Sigmoid colon (tissue), 7 donors: ENCODE measurements around the gene TLE6. TPM values are rescaled to one million over a fixed set of nuclear protein-coding genes. Genes with fewer than 3 reads are reported as not detected.
A peak's percentile ranks its signal among the peaks of the same experiment; 100 is the strongest.

Experiments used
- DNase-seq: peaks from one replicate; pipeline ENCODE4 v3.0.0-alpha.2; 2019
- H3K27ac ChIP-seq, 4 donors: fragments of 200-600 bp; sonication (generic); one replicate each; pipeline ENCODE4 v1.5.1; 2016 to 2019; ENCODE audit warnings: mild to moderate bottlenecking in 1 of 4
- H3K27me3 ChIP-seq, 3 donors: fragments of 200-600 bp; sonication (generic); one replicate each; pipeline ENCODE4 v1.5.1; 2019; ENCODE audit warnings: mild to moderate bottlenecking in 1 of 3
- H3K36me3 ChIP-seq, 4 donors: fragments of 200-600 bp; sonication (generic); one replicate each; pipeline ENCODE4 v1.5.1; 2016 to 2019
- H3K4me1 ChIP-seq, 4 donors: fragments of 200-600 bp; sonication (generic); one replicate each; pipeline ENCODE4 v1.5.1; 2017 to 2019
- H3K4me3 ChIP-seq, 4 donors: fragments of 200-600 bp; sonication (generic); one replicate each; pipeline ENCODE4 v1.5.1; 2017 to 2019; ENCODE audit warnings: mild to moderate bottlenecking in 2 of 4, moderate library complexity in 1 of 4
- H3K9me3 ChIP-seq, 4 donors: fragments of 200-600 bp in 3 of 4; sonication (generic) in 3 of 4; one replicate each; pipeline versions ENCODE4 v1.5.1 to v1.6.1; 2013 to 2019
- EP300 ChIP-seq, 4 donors: sonication (generic); formaldehyde crosslinking; IDR thresholded peaks; one replicate each; pipeline ENCODE4 v1.6.1; 2017; ENCODE audit warnings: antibody characterized with exemption in 4 of 4
- POLR2A ChIP-seq, 2 donors: fragments of 450-650 bp; IDR thresholded peaks; one replicate each; pipeline ENCODE4 v1.6.1; 2016; ENCODE audit warnings: antibody characterized with exemption in 2 of 2, mild to moderate bottlenecking in 2 of 2, moderate library complexity in 2 of 2
- POLR2AphosphoS5 ChIP-seq, 4 donors: sonication (generic); formaldehyde crosslinking; IDR thresholded peaks; one replicate each; pipeline ENCODE4 v1.6.1; 2017; ENCODE audit warnings: antibody characterized with exemption in 4 of 4
- WGBS, 2 donors: extraction: QIAGEN DNeasy Blood & Tissue Kit; methylation state at CpG; one replicate each; pipeline ENCODE4 v1.1.7; 2013; 5-methylcytosine and 5-hydroxymethylcytosine counted together
- intact Hi-C: fragments of 100-400 bp; cut with DNase I; formaldehyde crosslinking; loops from one replicate; pipeline ENCODE4 v1.15.1; 2023
- polyA plus RNA-seq, 3 donors: library from polyadenylated mRNA; stranded (reverse); fragments of 200-250 nt; gene quantifications; one replicate each; pipeline ENCODE4 v1.2.3, GENCODE V29; 2013
- total RNA-seq, 4 donors: library from RNA; depleted of rRNA; stranded (reverse); fragments of >200 nt; gene quantifications; one replicate each; pipeline ENCODE4 v1.1.0, GENCODE V29; 2016
- TF ChIP-seq, protein P1 (sequence below), 4 experiments: fragments of 450-650 bp in 3 of 4; fragments of 200-600 bp in 1 of 4; IDR thresholded peaks; one replicate each; pipeline ENCODE4 v1.5.1; 2016 to 2019; ENCODE audit warnings: antibody characterized with exemption in 4 of 4, mild to moderate bottlenecking in 3 of 4, moderate library complexity in 2 of 4
- donor health status: healthy with polysubstance abuse.
- donor health status: Bipolar disorder and iron deficiency.
- donor health status: healthy.

TLE6 gene
- total and polyA plus RNA-seq, 7 donors, result 0.71 to 7.2 (median 1.4) TPM; not detected in 1

DNA sequence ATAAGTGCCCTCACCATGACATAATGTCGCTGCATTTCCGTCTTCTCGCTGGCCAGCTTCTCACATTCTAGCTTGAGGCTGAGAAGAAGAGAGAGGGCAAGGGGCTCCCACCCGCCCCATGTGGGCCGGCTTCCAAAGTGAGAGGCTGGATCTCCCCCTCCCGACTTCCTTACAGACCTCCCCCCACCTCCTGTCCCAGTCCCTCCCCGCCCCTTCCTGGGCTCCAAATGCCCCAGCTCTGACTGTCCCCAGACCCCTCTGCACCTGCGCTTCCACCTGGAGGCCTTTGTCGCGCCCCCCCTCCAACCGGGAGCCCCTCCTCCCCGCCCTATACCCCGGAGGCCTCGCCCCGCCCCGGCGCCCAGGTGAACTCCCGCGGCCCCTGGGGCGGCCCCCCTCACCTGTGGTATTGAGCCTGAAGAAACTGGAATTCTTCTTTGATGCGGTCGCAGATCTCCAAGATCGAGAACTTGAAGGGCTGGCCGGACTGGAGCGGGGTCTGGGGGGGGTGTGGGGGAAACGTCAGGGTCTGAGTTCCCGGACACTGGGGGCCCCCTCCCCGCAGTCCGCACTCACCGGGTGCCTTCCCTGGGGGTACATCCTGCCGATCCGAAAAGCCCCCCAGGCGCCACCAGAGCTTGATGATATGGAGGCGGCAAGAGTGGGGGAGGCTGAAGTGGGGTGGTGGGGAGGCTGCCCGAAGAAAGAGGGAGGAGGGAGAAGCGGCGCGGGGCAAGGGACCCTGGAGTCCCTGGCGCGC, 51.1 kb downstream of the TLE6 start:
- WGBS, 2 donors, result 1 to 3% methylated on average over 40 of the region's 40 CpGs
- intact Hi-C loops, result no loop called here

DNA sequence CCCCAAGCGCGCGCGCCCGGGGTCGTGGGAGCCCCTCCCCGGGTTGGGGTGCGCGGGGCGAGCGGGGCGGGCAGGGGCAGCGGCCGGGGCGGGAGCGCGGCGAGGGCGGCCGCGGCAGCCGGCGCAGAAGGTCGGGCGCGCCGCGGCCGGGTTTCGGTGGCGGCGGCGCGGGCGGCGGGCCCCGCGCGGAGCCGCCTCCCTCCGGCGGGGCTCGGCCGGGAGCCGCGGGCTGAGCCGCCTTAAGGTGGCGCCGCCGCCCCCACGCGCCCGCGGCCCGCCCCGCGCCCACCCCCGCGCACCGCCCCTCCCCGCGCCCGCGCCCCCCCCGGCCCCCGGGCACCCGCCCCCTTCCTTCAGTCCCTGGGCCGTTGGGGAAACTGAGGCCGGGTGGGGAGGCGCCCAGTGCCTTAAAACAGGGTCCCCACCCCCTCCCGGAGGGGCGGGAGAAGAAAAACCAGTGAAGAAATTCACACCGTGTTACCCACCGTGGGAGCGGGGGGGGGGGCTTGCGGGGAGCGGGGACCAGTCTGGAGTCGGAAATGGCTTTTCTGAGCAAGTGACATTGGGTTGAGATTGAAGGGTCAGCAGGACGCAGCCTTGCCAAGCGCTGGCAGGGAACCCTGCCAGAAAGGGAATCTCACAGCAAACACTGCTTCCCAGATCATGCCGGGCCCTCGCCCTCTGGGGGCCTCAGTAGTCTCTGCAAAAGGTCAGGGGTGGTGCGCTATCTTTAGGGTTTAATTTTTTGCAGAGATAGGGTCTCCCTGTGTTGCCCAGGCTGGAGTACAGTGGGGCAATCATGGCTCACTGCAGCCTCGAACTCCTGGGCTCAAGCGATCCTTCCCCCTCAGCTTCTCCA, 51.9 kb downstream of the TLE6 start, which contains the start of gene TLE2:
Gene TLE2 (minus strand): TSS at position 216 of the 859 bp plus-strand sequence. CDS start 376 bp downstream, outside the sequence.
- TF ChIP-seq EP300 (IDR thresholded peaks at IDR 0.05) (no peak), POLR2A (IDR thresholded peaks at IDR 0.05) (no peak), POLR2AphosphoS5 (IDR thresholded peaks at IDR 0.05) (no peak)
- TF ChIP-seq, protein P1, sequence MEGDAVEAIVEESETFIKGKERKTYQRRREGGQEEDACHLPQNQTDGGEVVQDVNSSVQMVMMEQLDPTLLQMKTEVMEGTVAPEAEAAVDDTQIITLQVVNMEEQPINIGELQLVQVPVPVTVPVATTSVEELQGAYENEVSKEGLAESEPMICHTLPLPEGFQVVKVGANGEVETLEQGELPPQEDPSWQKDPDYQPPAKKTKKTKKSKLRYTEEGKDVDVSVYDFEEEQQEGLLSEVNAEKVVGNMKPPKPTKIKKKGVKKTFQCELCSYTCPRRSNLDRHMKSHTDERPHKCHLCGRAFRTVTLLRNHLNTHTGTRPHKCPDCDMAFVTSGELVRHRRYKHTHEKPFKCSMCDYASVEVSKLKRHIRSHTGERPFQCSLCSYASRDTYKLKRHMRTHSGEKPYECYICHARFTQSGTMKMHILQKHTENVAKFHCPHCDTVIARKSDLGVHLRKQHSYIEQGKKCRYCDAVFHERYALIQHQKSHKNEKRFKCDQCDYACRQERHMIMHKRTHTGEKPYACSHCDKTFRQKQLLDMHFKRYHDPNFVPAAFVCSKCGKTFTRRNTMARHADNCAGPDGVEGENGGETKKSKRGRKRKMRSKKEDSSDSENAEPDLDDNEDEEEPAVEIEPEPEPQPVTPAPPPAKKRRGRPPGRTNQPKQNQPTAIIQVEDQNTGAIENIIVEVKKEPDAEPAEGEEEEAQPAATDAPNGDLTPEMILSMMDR (IDR thresholded peaks at IDR 0.05), result no peak
- Histone ChIP-seq H3K27me3 (no peaks in the 10 kb centered on the region), H3K4me3 (peak within 1 kb of the TSS; percentile 67 to 87 (median 76)), H3K27ac (peak within 1 kb of the TSS; percentile 59 to 77 (median 70)), H3K9me3 (no peaks in the 10 kb centered on the region), H3K4me1 (peaks cover 0 to 19% (median 18%) of the 10 kb centered on the region in 4 donors), H3K36me3 (peaks cover 0 to 3% (median 0%) of the 10 kb centered on the region in 4 donors)
- intact Hi-C loops, result no loop called here
- no peak for DNase-seq
- 2 to 3% methylated on average over 85 of the region's 85 CpGs for WGBS, 2 donors

More for the DNA sequence above, 51.1 kb downstream of the TLE6 start:
- no peak for TF ChIP-seq POLR2A (IDR thresholded peaks at IDR 0.05)
- no peak for TF ChIP-seq EP300 (IDR thresholded peaks at IDR 0.05)
- no peak for TF ChIP-seq POLR2AphosphoS5 (IDR thresholded peaks at IDR 0.05)
- TF ChIP-seq, protein P1 (IDR thresholded peaks at IDR 0.05), result no peak
- H3K27me3 ChIP-seq, result no peaks in the 10 kb centered on the region
- DNase-seq, result no peak
- peak overlapping the region; percentile 57 to 77 (median 70) for H3K27ac ChIP-seq
- peaks cover 0 to 3% (median 0%) of the 10 kb centered on the region in 4 donors for H3K36me3 ChIP-seq
- peaks cover 0 to 18% (median 16%) of the 10 kb centered on the region in 4 donors for H3K4me1 ChIP-seq
- H3K9me3 ChIP-seq, result no peaks in the 10 kb centered on the region
- peak overlapping the region; percentile 67 to 87 (median 76) for H3K4me3 ChIP-seq

DNA sequence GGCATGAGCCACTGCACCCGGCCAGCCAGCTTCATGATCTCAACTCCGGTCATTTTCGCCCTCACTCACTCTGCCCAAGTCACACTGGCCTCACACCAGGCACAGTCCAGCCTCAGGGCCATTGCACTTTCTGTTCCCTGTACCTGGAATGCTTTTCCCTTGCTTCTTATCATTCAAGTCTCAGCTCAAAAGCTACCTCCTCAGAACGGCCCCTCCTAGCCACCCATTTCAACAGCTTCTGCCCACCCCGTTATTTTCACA, 54.2 kb downstream of the TLE6 start:
- Histone ChIP-seq H3K27ac (no peak overlapping the region), H3K27me3 (no peaks in the 10 kb centered on the region), H3K9me3 (no peaks in the 10 kb centered on the region), H3K4me1 (peaks cover 0 to 32% (median 30%) of the 10 kb centered on the region in 4 donors), H3K4me3 (no peak overlapping the region), H3K36me3 (no peaks in the 10 kb centered on the region)
- DNase-seq, result no peak
- no peak for TF ChIP-seq POLR2AphosphoS5 (IDR thresholded peaks at IDR 0.05)
- TF ChIP-seq, protein P1 (IDR thresholded peaks at IDR 0.05), result no peak
- no peak for TF ChIP-seq POLR2A (IDR thresholded peaks at IDR 0.05)
- no peak for TF ChIP-seq EP300 (IDR thresholded peaks at IDR 0.05)
- intact Hi-C loops, result no loop called here
- WGBS, 2 donors, result 72 to 79% methylated on average over 5 of the region's 5 CpGs

DNA sequence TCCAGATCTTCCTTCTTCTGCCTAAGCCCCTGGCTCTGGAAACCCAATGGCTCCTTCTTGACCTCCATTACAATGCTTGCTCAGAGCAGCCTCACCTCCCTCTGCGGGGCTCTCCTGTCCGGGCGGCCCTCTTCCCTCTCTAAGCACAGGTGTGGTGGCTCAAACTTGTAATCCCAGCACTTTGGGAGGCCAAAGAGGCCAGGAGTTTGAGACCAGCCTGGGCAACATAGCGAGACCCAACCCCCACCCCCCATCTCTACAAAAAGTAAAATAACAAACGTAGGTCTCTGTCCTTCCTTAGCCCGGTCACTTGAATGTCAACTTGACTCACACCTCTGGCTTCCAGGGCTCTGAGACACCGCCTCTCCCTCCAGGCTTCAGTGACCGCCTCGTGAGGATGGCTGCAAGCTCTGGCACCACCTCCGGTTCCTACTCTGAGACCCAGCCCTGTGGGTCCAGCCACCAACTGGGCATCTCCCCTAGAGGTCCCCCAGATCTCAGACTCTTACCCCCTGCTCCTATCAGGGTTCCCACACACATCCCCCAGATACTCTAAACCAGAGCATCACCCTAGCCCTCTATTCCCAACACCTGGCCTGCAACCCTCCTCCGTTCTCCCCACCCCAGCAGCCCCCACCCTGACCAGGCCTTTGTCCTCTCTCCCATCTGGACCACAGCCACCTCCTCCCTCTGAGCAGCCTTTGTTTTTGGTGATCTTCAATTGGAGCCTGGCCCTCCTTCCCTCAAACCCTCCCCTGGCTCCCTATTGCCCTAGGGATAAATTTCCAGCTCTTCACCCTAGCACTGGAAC, 56.4 kb downstream of the TLE6 start:
- no peaks in the 10 kb centered on the region for H3K36me3 ChIP-seq
- H3K27me3 ChIP-seq, result no peaks in the 10 kb centered on the region
- no peak overlapping the region for H3K27ac ChIP-seq
- H3K9me3 ChIP-seq, result no peaks in the 10 kb centered on the region
- intact Hi-C loops, result loop anchor here (2.0 kb wide), 1 partner anchor 55 kb away; no protein-coding TSS in a partner anchor
- TF ChIP-seq POLR2A (IDR thresholded peaks at IDR 0.05) (no peak), EP300 (IDR thresholded peaks at IDR 0.05) (no peak), POLR2AphosphoS5 (IDR thresholded peaks at IDR 0.05) (no peak)
- TF ChIP-seq, protein P1 (IDR thresholded peaks at IDR 0.05), result no peak
- DNase-seq, result no peak
- no peak overlapping the region for H3K4me3 ChIP-seq
- peaks cover 0 to 27% (median 23%) of the 10 kb centered on the region in 4 donors for H3K4me1 ChIP-seq
- 78 to 84% methylated on average over 11 of the region's 11 CpGs for WGBS, 2 donors
